Stimulated activated effector memory CD8-positive, alpha-beta T cell treated with anti-CD3 and anti-CD28 coated beads, Interleukin-12 subunit alpha, Interleukin-12 subunit beta, amount 100 ng/mL, for 72 hours (primary cell): ENCODE measurements around the gene SIRT7.

ENCODE experiments used
- ATAC-seq: fragments of 150-1000 bp; cut with Tn5 transposase; 2 replicates; pipeline ENCODE4 v1.10.0; 2021
- DNase-seq, 2 donors: peaks; one replicate each; pipeline ENCODE4 v3.0.0; 2021 to 2022; ENCODE audit warnings: low spot score in 2 of 2
- H3K27ac Mint-ChIP-seq: one replicate; pipeline ENCODE4 v1.8.0; 2022; ENCODE audit warnings: mild to moderate bottlenecking, mixed read lengths
- H3K36me3 Mint-ChIP-seq: one replicate; pipeline ENCODE4 v1.8.0; 2022; ENCODE audit warnings: mild to moderate bottlenecking, mixed read lengths
- H3K4me1 Mint-ChIP-seq: one replicate; pipeline ENCODE4 v1.8.0; 2022; ENCODE audit warnings: mixed read lengths
- H3K4me3 Mint-ChIP-seq: one replicate; pipeline ENCODE4 v1.8.0; 2022; ENCODE audit warnings: mild to moderate bottlenecking, mixed read lengths
- H3K9me3 Mint-ChIP-seq: one replicate; pipeline ENCODE4 v1.8.0; 2022; ENCODE audit warnings: mixed read lengths

SIRT7 gene

DNA sequence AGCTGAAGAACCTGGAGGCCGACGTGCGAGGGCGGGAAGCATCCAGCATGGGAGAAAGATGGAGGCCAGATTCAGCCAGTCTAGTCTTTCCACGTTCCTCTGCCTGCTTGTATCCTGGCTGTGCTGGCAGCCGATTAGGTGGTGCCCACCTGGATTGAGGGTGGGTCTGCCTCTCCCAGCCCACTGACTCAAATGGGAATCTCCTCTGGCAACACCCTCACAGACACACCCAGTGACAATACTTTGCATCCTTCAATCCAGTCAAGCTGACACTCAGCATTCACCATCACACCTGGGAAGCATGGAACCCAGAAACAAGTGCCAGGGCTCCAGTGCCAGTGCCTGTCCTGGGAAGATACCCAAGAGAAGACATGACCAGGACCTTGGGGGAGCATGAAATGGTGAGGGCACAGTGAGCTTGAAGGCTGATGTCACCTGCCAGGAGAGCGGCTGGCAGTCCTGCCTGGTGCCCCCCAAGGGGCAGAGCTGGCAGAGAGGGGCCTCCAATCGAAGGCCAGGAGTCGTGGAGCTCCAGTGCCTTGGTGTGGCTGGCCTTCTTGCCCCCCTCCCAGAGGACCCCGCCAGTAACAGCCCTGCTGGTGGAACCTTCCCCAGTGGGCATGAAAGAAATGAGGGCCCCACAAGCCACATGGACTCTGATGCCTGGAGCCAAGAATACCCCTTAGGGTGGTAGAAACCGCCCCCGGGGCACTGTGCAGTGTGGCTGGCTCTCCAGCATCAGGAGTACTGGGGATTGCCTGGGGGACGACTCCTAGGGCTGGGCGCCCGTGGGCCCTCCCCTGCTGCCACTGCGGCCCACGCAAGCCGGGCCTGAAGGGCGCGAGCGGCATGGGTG, 16.6 kb downstream of the SIRT7 start:
- H3K36me3 Mint-ChIP-seq = peaks cover 49% of the 10 kb centered on the region
- ATAC-seq (peak; percentile 27), DNase-seq (no peak)
- H3K27ac Mint-ChIP-seq = peak overlapping the region; percentile 34
- H3K4me1 Mint-ChIP-seq = peaks cover 10% of the 10 kb centered on the region
- no peak overlapping the region for H3K4me3 Mint-ChIP-seq
- H3K9me3 Mint-ChIP-seq = no peaks in the 10 kb centered on the region

DNA sequence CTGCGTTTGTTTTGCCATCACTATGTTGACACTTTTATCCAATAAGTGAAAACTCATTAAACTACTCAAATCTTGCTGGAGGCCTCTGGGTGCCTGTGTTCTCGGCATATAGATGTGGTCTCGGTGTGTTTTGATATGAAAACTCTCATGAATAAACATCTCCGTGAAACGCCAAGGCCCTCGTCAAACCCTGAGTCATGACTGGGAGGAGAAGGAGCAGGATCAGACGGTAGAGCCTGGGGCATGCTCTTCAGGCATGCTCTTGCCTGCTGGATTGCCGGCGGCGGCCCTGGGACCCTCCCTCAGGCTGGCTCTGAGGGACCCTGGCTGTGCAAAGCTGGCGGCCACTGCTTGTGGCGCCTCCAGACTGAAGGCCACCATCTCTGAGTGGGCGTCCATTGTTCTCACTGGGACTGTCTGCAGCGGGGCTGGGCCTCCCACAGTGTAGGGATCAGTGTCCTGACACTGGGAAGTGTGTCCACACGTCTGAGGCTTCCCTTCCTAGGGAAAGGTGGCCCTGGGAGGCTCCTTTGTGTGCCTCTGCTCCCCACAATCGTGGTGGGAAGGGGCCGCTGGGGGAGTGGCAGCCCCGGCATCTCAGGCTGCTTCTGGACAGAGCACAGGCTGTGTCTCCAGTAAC, 17.7 kb downstream of the SIRT7 start:
- peaks cover 10% of the 10 kb centered on the region for H3K4me1 Mint-ChIP-seq
- DNase-seq (no peak), ATAC-seq (no peak)
- H3K27ac Mint-ChIP-seq = no peak overlapping the region
- no peaks in the 10 kb centered on the region for H3K9me3 Mint-ChIP-seq
- peaks cover 60% of the 10 kb centered on the region for H3K36me3 Mint-ChIP-seq
- no peak overlapping the region for H3K4me3 Mint-ChIP-seq

DNA sequence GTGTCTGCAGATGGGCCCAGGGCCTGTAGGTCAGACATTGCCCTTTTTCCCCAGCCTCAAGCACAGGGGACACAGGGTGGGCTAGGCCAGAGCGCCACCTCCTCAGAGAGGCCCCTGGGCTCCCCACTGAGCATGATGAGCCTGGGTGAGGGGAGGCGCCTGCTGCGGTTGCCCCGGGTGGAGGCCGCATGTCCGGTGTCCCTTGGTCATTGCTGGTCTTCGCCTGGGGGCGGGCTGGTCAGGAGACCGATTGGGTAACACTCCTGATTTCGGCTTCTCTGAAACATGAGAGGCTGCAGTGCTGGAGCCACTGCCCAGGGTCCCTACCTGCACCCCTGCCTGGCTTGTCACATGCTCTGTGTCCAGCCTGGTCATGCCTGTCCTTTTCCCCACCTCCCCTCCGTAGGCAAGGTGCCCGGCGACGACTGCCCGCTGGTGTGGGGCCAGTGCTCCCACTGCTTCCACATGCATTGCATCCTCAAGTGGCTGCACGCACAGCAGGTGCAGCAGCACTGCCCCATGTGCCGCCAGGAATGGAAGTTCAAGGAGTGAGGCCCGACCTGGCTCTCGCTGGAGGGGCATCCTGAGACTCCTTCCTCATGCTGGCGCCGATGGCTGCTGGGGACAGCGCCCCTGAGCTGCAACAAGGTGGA, 18.3 kb downstream of the SIRT7 start:
- H3K4me3 Mint-ChIP-seq = no peak overlapping the region
- H3K4me1 Mint-ChIP-seq = peaks cover 10% of the 10 kb centered on the region
- peaks cover 67% of the 10 kb centered on the region for H3K36me3 Mint-ChIP-seq
- no peak for DNase-seq
- no peak for ATAC-seq
- no peak overlapping the region for H3K27ac Mint-ChIP-seq
- H3K9me3 Mint-ChIP-seq = no peaks in the 10 kb centered on the region

DNA sequence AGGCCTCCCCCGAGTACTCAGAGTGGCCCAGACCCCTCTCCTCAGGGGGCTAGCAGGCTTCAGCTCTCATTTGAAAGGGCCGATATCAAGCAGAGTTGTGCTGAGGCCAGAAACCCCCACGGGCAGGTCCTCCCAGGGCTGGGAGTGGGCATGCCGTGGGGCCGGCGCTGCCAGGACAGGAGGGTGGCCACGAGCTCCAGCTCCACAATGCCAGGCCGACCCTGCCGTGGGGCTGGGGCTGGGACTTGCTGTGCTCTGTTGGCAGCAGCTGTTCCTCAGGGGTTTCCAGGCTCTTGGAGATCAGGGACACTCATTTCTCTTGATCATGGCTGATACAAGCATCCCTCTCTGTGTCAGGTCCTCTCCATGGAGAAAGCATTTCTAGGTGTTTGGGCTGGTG, 19.1 kb downstream of the SIRT7 start:
- no peak overlapping the region for H3K4me3 Mint-ChIP-seq
- DNase-seq (no peak), ATAC-seq (no peak)
- H3K27ac Mint-ChIP-seq = no peak overlapping the region
- peaks cover 70% of the 10 kb centered on the region for H3K36me3 Mint-ChIP-seq
- H3K4me1 Mint-ChIP-seq = peaks cover 10% of the 10 kb centered on the region
- H3K9me3 Mint-ChIP-seq = no peaks in the 10 kb centered on the region

DNA sequence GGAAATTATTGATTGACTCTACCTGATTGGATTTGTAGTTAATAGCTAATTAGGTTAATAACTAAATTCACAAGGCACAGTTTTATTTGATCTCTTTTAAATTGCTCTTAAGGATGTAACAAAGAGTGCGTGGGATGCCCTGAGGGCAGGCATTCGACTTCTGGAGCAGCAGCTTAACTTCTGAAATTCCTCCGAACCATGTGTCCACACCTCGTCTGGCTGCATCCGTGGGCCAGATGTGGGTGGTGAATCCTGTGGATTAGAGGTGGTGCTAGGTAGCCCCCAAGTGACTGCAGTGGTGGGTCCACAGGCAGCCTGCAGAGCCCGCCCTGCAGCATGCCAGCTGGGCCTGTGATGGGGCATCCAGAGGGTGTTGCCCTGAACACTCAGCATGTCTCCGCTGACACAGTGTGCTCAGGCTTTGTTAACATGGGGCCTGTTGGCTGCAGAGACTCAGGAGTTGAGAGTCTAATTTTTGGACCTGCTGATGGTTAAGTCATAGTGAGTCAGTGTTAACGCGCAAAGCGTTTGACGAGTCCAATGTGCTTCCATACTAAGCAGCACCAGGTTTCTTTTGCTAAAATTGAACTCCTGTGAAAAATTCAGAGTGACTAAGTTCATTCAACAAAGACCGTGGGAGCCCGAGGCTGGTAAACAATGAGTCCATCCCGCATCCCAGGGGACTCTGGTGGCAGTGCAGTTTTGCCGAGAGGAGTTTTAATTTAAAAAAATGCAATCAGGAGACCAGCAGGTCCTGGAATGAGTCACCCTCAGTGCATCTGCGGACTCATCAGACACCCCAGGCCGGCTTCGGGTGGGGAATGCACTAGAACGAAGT, 19.7 kb downstream of the SIRT7 start:
- H3K4me3 Mint-ChIP-seq = no peak overlapping the region
- no peak overlapping the region for H3K27ac Mint-ChIP-seq
- ATAC-seq = no peak
- no peak for DNase-seq
- no peaks in the 10 kb centered on the region for H3K9me3 Mint-ChIP-seq
- peaks cover 10% of the 10 kb centered on the region for H3K4me1 Mint-ChIP-seq
- peaks cover 72% of the 10 kb centered on the region for H3K36me3 Mint-ChIP-seq

DNA sequence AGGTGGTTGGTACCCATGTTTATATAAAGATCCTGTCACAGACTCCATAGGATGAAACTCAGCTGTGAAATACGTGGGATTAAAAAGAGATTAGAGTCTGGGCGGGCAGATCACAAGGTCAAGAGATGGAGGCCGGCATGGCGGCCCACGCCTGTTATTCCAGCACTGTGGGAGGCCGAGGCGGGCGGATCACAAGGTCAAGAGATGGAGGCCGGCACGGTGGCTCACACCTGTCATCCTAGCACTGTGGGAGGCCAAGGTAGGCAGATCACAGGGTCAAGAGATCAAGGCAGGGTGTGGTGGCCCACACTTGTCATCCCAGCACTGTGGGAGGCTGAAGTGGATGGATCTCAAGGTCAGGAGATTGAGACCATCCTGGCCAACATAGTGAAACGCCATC, 22.6 kb downstream of the SIRT7 start:
- Mint-ChIP-seq H3K9me3 (no peaks in the 10 kb centered on the region), H3K4me3 (no peak overlapping the region), H3K36me3 (peaks cover 87% of the 10 kb centered on the region), H3K4me1 (peaks cover 4% of the 10 kb centered on the region), H3K27ac (no peak overlapping the region)
- DNase-seq (no peak), ATAC-seq (no peak)

DNA sequence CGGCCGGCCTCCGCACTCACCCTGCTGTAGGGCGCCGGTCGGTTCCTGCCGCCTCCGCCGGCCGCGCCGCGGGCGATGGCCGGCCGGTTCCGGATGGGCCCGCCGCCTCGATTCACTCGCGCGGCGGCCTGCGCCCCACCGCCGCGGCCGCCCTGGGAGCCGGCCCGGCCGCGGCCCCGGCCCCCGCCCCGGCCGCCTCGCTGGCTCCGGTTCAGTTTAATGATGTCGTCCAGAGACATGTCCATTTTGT, 26.7 kb downstream of the SIRT7 start:
- Mint-ChIP-seq H3K9me3 (no peaks in the 10 kb centered on the region), H3K4me1 (peaks cover 25% of the 10 kb centered on the region), H3K36me3 (peaks cover 90% of the 10 kb centered on the region), H3K27ac (peak overlapping the region; percentile 96), H3K4me3 (peak overlapping the region; percentile 82)
- no peak for DNase-seq
- ATAC-seq = peak; percentile 27

DNA sequence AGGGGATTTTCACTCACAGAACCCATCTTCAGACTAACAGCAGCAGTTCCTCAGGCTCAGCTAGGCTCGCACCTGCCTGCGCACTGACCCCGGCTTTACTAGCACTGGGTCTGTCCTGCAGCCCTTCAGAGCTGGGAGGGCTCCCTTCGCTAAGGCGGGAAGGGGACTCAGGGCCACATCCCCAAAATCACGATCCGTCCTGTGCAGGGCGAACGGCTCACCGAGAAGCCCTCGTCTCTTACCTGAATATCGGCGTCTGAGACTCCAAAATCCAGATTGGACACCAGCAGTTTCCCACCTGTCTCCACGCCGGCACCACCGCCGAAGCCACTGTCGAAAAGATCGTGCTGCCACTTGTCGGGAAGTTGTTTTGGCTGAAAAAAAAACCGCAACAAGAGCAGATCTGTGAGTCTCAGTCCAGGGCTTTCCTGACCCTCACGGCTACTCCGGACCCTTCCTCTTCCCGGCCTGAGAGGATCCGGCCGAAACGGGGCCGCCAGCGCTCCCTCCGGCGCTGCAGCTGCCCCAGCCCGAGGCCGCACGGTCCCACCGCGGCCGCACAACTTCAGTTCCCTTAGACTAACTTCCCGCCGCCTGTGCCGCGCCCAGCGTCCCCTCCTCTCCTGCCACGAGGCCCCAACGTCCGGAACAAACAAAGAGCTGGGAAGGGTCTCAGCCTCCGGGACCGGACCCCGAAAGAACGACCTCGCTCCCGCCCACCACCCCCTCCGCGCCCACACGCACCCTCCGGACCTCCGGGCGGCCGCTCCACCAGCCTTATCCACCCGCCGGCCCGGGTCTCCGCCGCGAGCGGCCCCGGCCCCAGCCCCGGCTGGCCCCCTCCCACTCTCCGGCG, 27.3 kb downstream of the SIRT7 start:
- Mint-ChIP-seq H3K27ac (peak overlapping the region; percentile 96), H3K36me3 (peaks cover 90% of the 10 kb centered on the region)

DNA sequence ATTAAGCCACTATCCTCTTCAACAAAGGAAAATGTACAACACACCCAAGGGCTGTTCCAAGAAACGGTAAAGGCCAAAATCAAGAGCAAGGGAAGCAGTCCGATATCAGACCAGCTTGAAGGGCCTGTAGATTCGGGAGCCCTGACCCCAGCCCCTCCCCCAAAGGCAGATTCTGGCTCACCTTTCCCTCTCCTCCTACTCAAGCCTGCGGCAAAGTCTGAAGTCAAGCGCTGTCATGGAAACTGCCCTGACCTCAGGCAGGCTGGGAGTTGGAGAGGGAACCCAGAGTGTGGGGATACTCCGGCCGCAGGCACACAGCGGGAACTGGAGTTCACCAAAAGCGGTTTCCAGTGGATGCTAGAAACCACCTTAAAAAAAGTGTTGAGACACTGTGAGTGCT, 28.4 kb downstream of the SIRT7 start:
- H3K9me3 Mint-ChIP-seq = no peaks in the 10 kb centered on the region
- H3K4me3 Mint-ChIP-seq = peak overlapping the region; percentile 82
- H3K36me3 Mint-ChIP-seq = peaks cover 90% of the 10 kb centered on the region
- H3K27ac Mint-ChIP-seq = peak overlapping the region; percentile 79
- DNase-seq (no peak), ATAC-seq (no peak)
- peaks cover 33% of the 10 kb centered on the region for H3K4me1 Mint-ChIP-seq

More for the DNA sequence above, 27.3 kb downstream of the SIRT7 start:
- peak; percentile 3 for ATAC-seq
- H3K4me1 Mint-ChIP-seq = peaks cover 29% of the 10 kb centered on the region
- H3K4me3 Mint-ChIP-seq = peak overlapping the region; percentile 82
- H3K9me3 Mint-ChIP-seq = no peaks in the 10 kb centered on the region
- DNase-seq = no peak

DNA sequence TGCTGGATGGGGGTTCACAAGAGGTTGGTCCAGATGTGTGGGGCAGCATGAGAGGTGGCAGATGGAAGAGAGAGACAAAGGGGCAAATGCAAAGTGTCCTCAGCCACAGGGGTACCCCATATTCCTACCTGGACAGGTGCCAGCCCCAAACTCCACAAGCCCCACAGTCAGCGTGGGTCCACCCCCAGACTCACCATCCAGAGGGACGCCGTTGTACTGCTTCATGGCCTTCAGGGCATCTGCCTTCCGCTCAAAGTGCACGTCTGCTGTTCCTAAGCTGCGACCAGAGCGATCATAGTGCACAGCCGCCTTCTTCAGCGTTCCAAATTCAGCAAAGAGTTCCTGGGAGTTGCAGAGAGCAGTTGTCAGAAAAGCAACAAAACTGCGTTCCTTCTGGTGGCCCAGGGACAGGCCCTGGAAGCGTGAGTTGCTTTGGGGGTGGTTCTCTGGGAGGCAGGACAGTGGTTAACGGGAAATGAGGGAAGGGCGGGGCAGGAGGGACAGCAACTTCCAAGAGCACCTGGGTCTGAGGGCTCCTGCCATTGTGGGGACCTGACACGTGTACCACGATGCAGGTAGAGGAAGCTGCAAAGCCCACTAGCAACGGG, 28.9 kb downstream of the SIRT7 start:
- peak overlapping the region; percentile 79 for H3K27ac Mint-ChIP-seq
- peaks cover 90% of the 10 kb centered on the region for H3K36me3 Mint-ChIP-seq

DNA sequence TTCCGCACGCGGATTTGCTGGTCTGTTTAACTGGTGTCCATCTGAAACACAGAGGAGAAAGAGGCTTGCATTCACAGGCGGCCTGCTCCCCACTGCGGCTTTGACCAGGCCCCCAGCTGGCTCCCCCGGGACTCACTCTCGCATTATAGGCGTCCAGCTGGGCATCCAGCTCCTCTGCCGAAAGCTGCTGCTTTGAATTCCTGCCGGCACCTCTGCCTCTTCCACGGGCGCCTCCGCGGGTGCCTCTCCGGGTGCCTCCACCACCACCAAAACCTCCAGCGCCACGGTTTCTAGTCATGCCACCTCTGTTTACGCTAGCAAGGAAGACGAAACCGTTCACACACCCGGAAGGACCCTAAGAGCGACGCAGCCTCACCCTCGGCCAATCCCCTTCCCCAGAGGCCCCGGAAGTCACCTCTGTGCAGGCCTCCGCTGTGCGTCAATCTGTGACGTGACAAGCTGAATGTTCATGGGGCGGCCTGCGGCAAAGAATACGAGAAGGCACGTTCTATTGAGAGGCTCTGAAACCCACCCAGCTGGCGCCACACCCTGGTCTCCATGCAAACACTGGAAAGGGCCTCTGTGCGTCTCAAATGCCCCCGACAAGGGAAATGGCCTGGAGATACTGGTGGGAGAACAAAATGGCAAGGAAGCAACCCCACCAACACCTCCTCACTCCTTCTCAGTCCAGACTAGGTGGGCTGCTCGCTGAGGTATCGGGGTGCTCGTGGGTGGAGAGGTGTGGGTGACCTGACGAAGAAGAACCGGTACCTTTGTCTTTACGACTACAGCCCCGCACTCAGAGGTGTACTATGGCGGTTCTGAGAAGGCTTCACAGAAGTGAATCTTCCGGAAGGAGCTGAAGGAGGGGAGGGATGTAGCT, 29.6 kb downstream of the SIRT7 start:
- Mint-ChIP-seq H3K27ac (peak overlapping the region; percentile 79), H3K36me3 (peaks cover 90% of the 10 kb centered on the region), H3K9me3 (no peaks in the 10 kb centered on the region), H3K4me1 (peaks cover 33% of the 10 kb centered on the region), H3K4me3 (peak overlapping the region; percentile 82)
- DNase-seq (no peak), ATAC-seq (no peak)

More for the DNA sequence above, 28.9 kb downstream of the SIRT7 start:
- no peak for ATAC-seq
- Mint-ChIP-seq H3K4me3 (peak overlapping the region; percentile 82), H3K4me1 (peaks cover 33% of the 10 kb centered on the region), H3K9me3 (no peaks in the 10 kb centered on the region)
- no peak for DNase-seq

DNA sequence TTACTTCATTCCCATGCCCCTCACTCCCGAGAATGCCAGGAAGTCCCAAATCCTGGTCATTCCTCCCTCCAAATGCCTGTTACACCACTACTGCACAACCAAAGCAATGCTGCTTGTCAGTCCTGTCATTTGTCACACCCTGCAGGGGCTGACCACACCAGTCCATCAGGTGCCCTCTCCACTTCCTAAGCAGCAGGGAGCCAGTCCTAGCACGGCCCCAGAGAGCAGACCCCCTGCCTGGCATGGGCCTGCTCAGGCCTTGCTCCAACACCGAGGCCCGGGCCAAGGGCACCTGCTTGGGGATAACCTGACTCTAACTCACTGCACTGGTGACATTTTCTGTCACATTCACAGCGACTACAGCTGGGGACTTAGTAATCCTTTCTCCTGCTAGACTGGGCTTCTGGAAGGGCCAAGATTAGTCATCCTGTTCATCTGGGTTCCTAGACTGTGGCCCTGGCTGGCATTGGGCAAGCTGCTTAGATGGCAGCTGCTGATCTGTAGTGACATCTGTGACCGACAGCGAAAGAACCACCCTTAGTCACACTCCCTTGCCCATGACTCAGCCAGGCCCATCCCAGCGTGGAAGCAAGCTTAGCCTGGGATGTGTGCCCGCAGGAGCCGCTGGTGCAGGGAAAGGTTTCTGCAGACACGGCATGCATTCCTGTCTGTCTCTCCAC, 32.0 kb downstream of the SIRT7 start:
- peaks cover 29% of the 10 kb centered on the region for H3K4me1 Mint-ChIP-seq
- DNase-seq = no peak
- peak; percentile 9 for ATAC-seq
- no peak overlapping the region for H3K4me3 Mint-ChIP-seq
- peaks cover 100% of the 10 kb centered on the region for H3K36me3 Mint-ChIP-seq
- H3K9me3 Mint-ChIP-seq = no peaks in the 10 kb centered on the region
- peak overlapping the region; percentile 73 for H3K27ac Mint-ChIP-seq

DNA sequence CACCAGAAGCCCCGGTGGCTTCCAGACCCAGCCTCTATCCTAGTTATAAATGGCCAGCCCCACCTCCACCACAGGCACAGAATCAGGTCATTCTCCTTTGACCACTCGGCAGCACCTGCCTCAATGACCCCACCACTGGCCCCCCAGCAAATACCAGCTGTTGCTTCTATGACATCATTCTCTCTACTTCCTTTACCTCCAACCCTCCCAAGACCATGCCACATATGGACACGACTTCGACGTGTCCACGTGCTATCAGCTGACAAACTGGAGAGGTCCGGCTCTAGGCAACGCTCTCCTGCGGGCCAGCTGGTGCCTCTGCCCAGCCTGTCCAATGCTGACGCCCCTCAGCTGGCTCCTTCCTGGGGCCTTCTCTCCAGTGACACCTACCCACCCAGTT, 32.5 kb downstream of the SIRT7 start:
- ATAC-seq (peak; percentile 33), DNase-seq (no peak)
- H3K27ac Mint-ChIP-seq = peak overlapping the region; percentile 73
- no peaks in the 10 kb centered on the region for H3K9me3 Mint-ChIP-seq
- H3K4me3 Mint-ChIP-seq = no peak overlapping the region
- peaks cover 100% of the 10 kb centered on the region for H3K36me3 Mint-ChIP-seq
- H3K4me1 Mint-ChIP-seq = peaks cover 29% of the 10 kb centered on the region
